HL-60 (cell line): ENCODE data around the gene PARP3.

Source experiments
- DNase-seq, 2 experiments: peaks; one replicate each; pipeline ENCODE4 v3.0.0-alpha.2; 2010 to 2020; ENCODE audit warnings: low read depth in 1 of 2, low spot score in 1 of 2
- H3K27ac ChIP-seq: fragments of 250-450 bp; sonication (Bioruptor Pico); replicated peaks from 2 replicates; pipeline ENCODE4 v1.5.1; 2020; ENCODE audit warnings: mild to moderate bottlenecking, moderate library complexity
- H3K27me3 ChIP-seq: fragments of 250-450 bp; sonication (Bioruptor Pico); 2 replicates; pipeline ENCODE4 v1.5.1; 2021; ENCODE audit warnings: mild to moderate bottlenecking, moderate library complexity; ENCODE audit not compliant: insufficient read depth, poor library complexity, severe bottlenecking
- H3K4me3 ChIP-seq: replicated peaks from 2 replicates; pipeline ENCODE4 v1.5.1; 2011; ENCODE audit warnings: mild to moderate bottlenecking, control low read depth, low read length; ENCODE audit not compliant: insufficient read depth
- CTCF ChIP-seq: IDR thresholded peaks from one replicate; pipeline ENCODE4 v1.5.1; 2011; ENCODE audit warnings: low read length, control low read depth, inconsistent platforms; ENCODE audit not compliant: insufficient read depth
- GABPA ChIP-seq: IDR thresholded peaks from 2 replicates; pipeline ENCODE4 v1.6.1; 2012; ENCODE audit warnings: low read depth
- POLR2AphosphoS5 ChIP-seq: IDR thresholded peaks from 2 replicates; pipeline ENCODE4 v1.6.1; 2012; ENCODE audit warnings: low read depth
- REST ChIP-seq: IDR thresholded peaks from 2 replicates; pipeline ENCODE4 v1.6.1; 2012; ENCODE audit warnings: low read depth; ENCODE audit not compliant: insufficient replicate concordance
- SPI1 ChIP-seq: IDR thresholded peaks from 2 replicates; pipeline ENCODE4 v1.6.1; 2012; ENCODE audit warnings: low read depth, mild to moderate bottlenecking, borderline replicate concordance

The PARP3 gene

GRCh38 chr3:51966922-51967383 is 24.8 kb downstream of the PARP3 start:
- DNase-seq = no peak
- TF ChIP-seq POLR2AphosphoS5 = no peak
- Histone ChIP-seq H3K27me3 (peaks cover 19% of the 10 kb centered on the region), H3K27ac (no peak overlapping the region), H3K4me3 (0 out of 2 replicates have a peak overlapping the region, but pooled peaks have one; percentile 8)

- Histone ChIP-seq H3K4me3 (peak within 1 kb of the TSS; percentile 33), H3K27me3 (peaks cover 16% of the 10 kb centered on the region), H3K27ac (no peak within 1 kb of the TSS)
- no peak for DNase-seq
- no peak for TF ChIP-seq REST
- 0 out of 2 replicates have a peak, but pooled peaks have one; percentile 11 for TF ChIP-seq POLR2AphosphoS5
Observed at GRCh38 chr3:51967384-51968169, 25.4 kb downstream of the PARP3 start, which contains the start of gene PCBP4. PCBP4 (minus strand) TSS chr3:51967454; CDS start chr3:51961240, 6,214 bp downstream.

- DNase-seq = no peak
- H3K27me3 ChIP-seq = peaks cover 16% of the 10 kb centered on the region
- TF ChIP-seq POLR2AphosphoS5 (no peak), GABPA (no peak), SPI1 (no peak), CTCF (no peak), REST (no peak)
- no peak overlapping the region; the same call in 1 of the 2 replicates for H3K4me3 ChIP-seq
- no peak overlapping the region for H3K27ac ChIP-seq
Observed at GRCh38 chr3:51968170-51968775, 26.1 kb downstream of the PARP3 start.

GRCh38 chr3:51968883-51969678 is 26.9 kb downstream of the PARP3 start:
- no peak overlapping the region for H3K27ac ChIP-seq

More at GRCh38 chr3:51968883-51969678, 26.9 kb downstream of the PARP3 start:
- H3K4me3 ChIP-seq = no peak overlapping the region
- DNase-seq = no peak
- H3K27me3 ChIP-seq = peaks cover 16% of the 10 kb centered on the region
- TF ChIP-seq POLR2AphosphoS5 (no peak), SPI1 (no peak), REST (no peak), CTCF (no peak), GABPA (no peak)
